Loucy (cell line): ENCODE measurements around the gene CDCA8.

ENCODE experiments used
- H2AFZ ChIP-seq: fragments of 200-600 bp; sonication (generic); 2 replicates; pipeline ENCODE4 v1.6.0; 2016; ENCODE audit warnings: antibody characterized with exemption, mild to moderate bottlenecking, low read length, moderate library complexity
- H3F3A ChIP-seq: fragments of 200-600 bp; 2 replicates; pipeline ENCODE4 v1.6.0; 2016; ENCODE audit warnings: antibody characterized with exemption, low read depth, mild to moderate bottlenecking
- H3K27me3 ChIP-seq: fragments of 200-600 bp; sonication (generic); 2 replicates; pipeline ENCODE4 v1.6.1; 2014; ENCODE audit warnings: low read length, mild to moderate bottlenecking; ENCODE audit not compliant: insufficient read depth, poor library complexity, severe bottlenecking
- H3K36me3 ChIP-seq: fragments of 200-600 bp; sonication (generic); 2 replicates; pipeline ENCODE4 v1.6.1; 2016; ENCODE audit warnings: low read length; ENCODE audit not compliant: insufficient read depth
- H3K4me1 ChIP-seq: fragments of 200-600 bp; sonication (generic); 2 replicates; pipeline ENCODE4 v1.5.1; 2014; ENCODE audit warnings: low read length, mild to moderate bottlenecking; ENCODE audit not compliant: insufficient read depth, poor library complexity, severe bottlenecking
- H3K4me2 ChIP-seq: fragments of 200-600 bp; sonication (generic); 2 replicates; pipeline ENCODE4 v1.6.0; 2014; ENCODE audit warnings: antibody characterized with exemption, low read length, low read depth, mild to moderate bottlenecking; ENCODE audit not compliant: poor library complexity, severe bottlenecking
- H3K4me3 ChIP-seq: fragments of 200-600 bp; sonication (generic); 2 replicates; pipeline ENCODE4 v1.5.1; 2014; ENCODE audit warnings: low read length, mild to moderate bottlenecking, mixed read lengths; ENCODE audit not compliant: poor library complexity, severe bottlenecking
- H3K79me2 ChIP-seq: fragments of 200-600 bp; sonication (generic); 2 replicates; pipeline ENCODE4 v1.6.1; 2014; ENCODE audit warnings: low read length; ENCODE audit not compliant: insufficient read depth
- H3K9ac ChIP-seq: fragments of 200-600 bp; sonication (generic); 2 replicates; pipeline ENCODE4 v1.6.0; 2014; ENCODE audit warnings: mild to moderate bottlenecking, low read depth, low read length, moderate library complexity; ENCODE audit not compliant: poor library complexity, severe bottlenecking
- H3K9me2 ChIP-seq: fragments of 200-600 bp; sonication (generic); replicated peaks from 2 replicates; pipeline ENCODE4 v1.6.1; 2016; ENCODE audit warnings: low read depth, low read length, mixed read lengths
- H3K9me3 ChIP-seq: fragments of 200-600 bp; sonication (generic); 2 replicates; pipeline ENCODE4 v1.6.1; 2014; ENCODE audit warnings: mild to moderate bottlenecking, antibody characterized with exemption, low read length, low read depth; ENCODE audit not compliant: insufficient read depth
- H4K20me1 ChIP-seq: fragments of 200-600 bp; sonication (generic); 2 replicates; pipeline ENCODE4 v1.6.0; 2014; ENCODE audit warnings: antibody characterized with exemption, low read length, mild to moderate bottlenecking; ENCODE audit not compliant: insufficient read depth, poor library complexity, severe bottlenecking
- EZH2phosphoT487 ChIP-seq: fragments of 200-600 bp; IDR thresholded peaks from 2 replicates; pipeline ENCODE4 v1.6.1; 2018; ENCODE audit warnings: antibody characterized with exemption, mild to moderate bottlenecking, moderate library complexity, borderline replicate concordance
- TF ChIP-seq, protein P1 (sequence below): fragments of 200-600 bp; sonication (generic); conservative IDR thresholded peaks from 2 replicates; pipeline ENCODE4 v1.5.1; 2014; ENCODE audit warnings: mild to moderate bottlenecking, antibody characterized with exemption, low read length

Gene CDCA8

DNA sequence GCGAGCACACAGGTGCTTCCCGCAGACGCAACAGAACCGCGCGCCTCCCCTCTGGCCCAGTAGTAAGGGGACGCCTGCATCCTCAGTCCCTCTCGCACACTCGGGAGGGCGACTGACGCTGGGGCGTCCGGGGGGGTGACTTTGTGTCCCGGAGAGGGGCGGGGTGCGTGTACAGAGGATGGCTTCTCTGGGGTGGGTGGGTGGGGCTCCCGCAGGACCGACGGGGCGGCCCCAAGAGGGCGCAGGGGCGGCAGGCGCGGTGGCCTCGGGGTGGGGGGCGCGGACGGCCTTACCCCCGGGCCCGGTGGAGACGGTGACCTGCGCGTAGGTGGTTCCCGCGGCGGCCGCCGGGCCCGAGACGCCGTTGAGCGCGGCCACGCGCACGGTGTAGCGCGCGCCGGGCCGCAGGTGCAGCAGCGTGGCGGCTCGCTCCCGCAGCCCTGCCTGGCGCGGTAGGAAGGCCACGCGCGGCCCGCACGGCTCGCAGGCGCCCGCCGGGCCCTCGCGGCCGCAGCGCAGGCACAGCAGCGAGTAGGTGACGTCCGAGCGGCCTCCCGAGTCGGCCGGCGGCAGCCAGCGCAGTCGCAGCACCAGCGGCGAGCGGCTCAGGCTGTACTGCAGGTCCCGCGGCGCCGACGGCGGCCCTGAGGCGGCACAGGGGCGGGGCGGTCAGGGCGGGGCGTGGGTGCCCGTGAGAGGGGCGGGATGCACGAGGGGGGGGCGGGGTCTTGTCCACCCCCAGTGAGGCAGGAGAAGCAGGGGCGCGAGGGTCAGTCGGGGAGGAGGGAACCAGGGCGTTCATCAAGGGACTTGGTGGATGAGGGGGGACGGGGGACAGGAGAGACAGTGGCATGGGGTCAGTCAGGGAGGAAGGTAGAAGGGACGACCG is 60.5 kb downstream of the CDCA8 start:
- Histone ChIP-seq H3F3A (no peaks in the 10 kb centered on the region), H4K20me1 (no peaks in the 10 kb centered on the region), H2AFZ (no peak overlapping the region), H3K9me2 (no peaks in the 10 kb centered on the region), H3K79me2 (no peaks in the 10 kb centered on the region), H3K9ac (no peak overlapping the region), H3K4me3 (no peak overlapping the region), H3K4me1 (no peaks in the 10 kb centered on the region), H3K36me3 (no peaks in the 10 kb centered on the region), H3K4me2 (no peak overlapping the region), H3K9me3 (no peaks in the 10 kb centered on the region), H3K27me3 (no peaks in the 10 kb centered on the region)
- TF ChIP-seq, protein P1, sequence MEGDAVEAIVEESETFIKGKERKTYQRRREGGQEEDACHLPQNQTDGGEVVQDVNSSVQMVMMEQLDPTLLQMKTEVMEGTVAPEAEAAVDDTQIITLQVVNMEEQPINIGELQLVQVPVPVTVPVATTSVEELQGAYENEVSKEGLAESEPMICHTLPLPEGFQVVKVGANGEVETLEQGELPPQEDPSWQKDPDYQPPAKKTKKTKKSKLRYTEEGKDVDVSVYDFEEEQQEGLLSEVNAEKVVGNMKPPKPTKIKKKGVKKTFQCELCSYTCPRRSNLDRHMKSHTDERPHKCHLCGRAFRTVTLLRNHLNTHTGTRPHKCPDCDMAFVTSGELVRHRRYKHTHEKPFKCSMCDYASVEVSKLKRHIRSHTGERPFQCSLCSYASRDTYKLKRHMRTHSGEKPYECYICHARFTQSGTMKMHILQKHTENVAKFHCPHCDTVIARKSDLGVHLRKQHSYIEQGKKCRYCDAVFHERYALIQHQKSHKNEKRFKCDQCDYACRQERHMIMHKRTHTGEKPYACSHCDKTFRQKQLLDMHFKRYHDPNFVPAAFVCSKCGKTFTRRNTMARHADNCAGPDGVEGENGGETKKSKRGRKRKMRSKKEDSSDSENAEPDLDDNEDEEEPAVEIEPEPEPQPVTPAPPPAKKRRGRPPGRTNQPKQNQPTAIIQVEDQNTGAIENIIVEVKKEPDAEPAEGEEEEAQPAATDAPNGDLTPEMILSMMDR, result no peak
- no peak for TF ChIP-seq EZH2phosphoT487

DNA sequence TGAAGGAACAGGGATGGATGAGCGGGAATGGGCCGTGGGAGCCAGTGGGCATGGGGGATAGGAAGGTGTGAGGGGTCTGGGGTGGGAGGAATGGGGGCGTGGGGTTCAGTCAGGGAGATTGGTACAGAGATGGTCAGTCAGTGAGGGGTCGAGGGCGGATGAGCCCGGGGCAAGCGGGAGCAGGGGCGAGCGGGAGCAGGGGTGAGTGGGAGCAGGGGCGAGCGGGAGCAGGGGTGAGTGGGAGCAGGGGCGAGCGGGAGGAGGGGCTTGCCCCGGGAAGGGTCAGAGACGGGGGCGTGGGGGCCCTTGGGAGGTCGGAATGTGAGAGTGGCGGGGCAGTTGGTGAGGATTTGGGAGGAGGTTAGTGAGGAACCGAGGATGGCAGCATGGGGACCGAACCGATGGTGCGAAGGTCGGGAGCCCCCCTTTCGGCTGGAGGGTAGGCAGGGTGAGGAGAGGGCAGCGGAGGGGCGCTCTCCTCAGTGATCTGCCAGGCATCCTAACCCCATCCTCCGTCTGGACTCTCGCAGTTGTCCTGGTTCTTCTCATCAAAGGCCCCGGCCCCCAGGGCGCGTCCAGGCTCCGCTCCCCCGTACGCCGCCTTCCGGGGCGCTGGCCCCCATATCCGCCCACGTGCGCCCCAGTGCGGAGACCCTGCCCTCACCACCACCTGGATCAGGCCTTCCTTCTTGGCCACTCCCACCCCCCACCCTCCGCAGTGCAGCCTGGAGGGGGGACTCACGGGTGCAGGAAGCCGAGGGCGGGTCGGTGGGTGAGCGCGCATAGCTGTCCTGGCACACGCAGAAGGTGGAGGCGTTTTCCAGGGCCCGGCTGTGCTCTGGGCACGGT is 61.4 kb downstream of the CDCA8 start:
- H3K9me3 ChIP-seq, result no peaks in the 10 kb centered on the region
- TF ChIP-seq EZH2phosphoT487, result no peak
- TF ChIP-seq, protein P1, result no peak
- no peak overlapping the region for H3K9ac ChIP-seq
- H3K36me3 ChIP-seq, result no peaks in the 10 kb centered on the region
- H3F3A ChIP-seq, result no peaks in the 10 kb centered on the region
- no peak overlapping the region for H2AFZ ChIP-seq
- no peaks in the 10 kb centered on the region for H3K9me2 ChIP-seq
- no peak overlapping the region for H3K4me3 ChIP-seq
- no peaks in the 10 kb centered on the region for H3K27me3 ChIP-seq
- no peak overlapping the region for H3K4me2 ChIP-seq
- H4K20me1 ChIP-seq, result no peaks in the 10 kb centered on the region
- no peaks in the 10 kb centered on the region for H3K79me2 ChIP-seq
- no peaks in the 10 kb centered on the region for H3K4me1 ChIP-seq

DNA sequence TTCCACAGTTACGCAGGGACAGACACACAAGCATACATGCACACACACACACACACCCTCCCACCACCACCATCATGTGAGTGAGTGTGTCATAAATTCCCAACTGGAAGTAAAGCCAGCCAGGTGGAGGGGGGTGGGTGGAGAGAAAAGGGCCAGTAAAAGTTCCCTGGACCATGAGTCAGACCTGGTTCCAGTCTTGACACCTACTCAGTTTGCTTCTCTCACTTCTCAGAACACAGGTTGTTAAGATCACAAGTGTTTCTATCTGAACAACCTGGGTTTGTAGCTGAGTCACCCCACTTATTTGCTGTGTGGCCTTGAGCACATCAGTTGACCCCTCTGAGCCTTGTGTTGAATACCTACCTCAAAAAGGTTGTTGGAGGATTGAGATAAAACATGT is 63.0 kb downstream of the CDCA8 start:
- H3K27me3 ChIP-seq, result no peaks in the 10 kb centered on the region
- no peaks in the 10 kb centered on the region for H3F3A ChIP-seq
- no peaks in the 10 kb centered on the region for H3K79me2 ChIP-seq
- no peaks in the 10 kb centered on the region for H3K4me1 ChIP-seq
- no peak overlapping the region for H3K9ac ChIP-seq
- no peak overlapping the region for H2AFZ ChIP-seq
- no peaks in the 10 kb centered on the region for H3K36me3 ChIP-seq
- H3K9me2 ChIP-seq, result no peaks in the 10 kb centered on the region
- no peak overlapping the region for H3K4me2 ChIP-seq
- H3K4me3 ChIP-seq, result no peak overlapping the region
- no peak for TF ChIP-seq EZH2phosphoT487
- TF ChIP-seq, protein P1, result no peak
- no peaks in the 10 kb centered on the region for H4K20me1 ChIP-seq
- no peaks in the 10 kb centered on the region for H3K9me3 ChIP-seq
